Prostate gland (tissue), 2 donors: ENCODE data around the gene PCCB. TPM values are rescaled to one million over a fixed set of nuclear protein-coding genes. Genes with fewer than 3 reads are reported as not detected.

Experiments used
- DNase-seq: peaks from one replicate; pipeline ENCODE4 v3.0.0-alpha.2; 2019; ENCODE audit warnings: low spot score
- H3K27ac ChIP-seq, 2 donors: fragments of 200-600 bp; sonication (generic); 2 replicates each; pipeline ENCODE4 v1.5.1; 2017 to 2019
- H3K27me3 ChIP-seq: fragments of 200-600 bp; sonication (generic); replicated peaks from 2 replicates; pipeline ENCODE4 v1.5.1; 2019; ENCODE audit not compliant: insufficient read depth
- H3K36me3 ChIP-seq, 2 donors: fragments of 200-600 bp; sonication (generic); 1 replicate in 1 of 2; 2 replicates in 1 of 2; pipeline versions ENCODE4 v1.5.1 to v1.8.1; 2017 to 2019
- H3K4me1 ChIP-seq: fragments of 200-600 bp; sonication (generic); replicated peaks from 2 replicates; pipeline ENCODE4 v1.5.1; 2019
- H3K4me3 ChIP-seq, 2 donors: fragments of 200-600 bp; sonication (generic); 2 replicates each; pipeline ENCODE4 v1.5.1; 2017 to 2019
- H3K9me3 ChIP-seq: fragments of 200-600 bp; sonication (generic); 2 replicates; pipeline ENCODE4 v1.5.1; 2017
- CTCF ChIP-seq, 4 experiments: fragments of 200-600 bp in 2 of 4; fragments of 450-650 bp in 2 of 4; sonication (generic) in 2 of 4; IDR thresholded peaks; 1 replicate in 3 of 4; 2 replicates in 1 of 4; pipeline ENCODE4 v1.5.1; 2016 to 2019; ENCODE audit warnings: antibody characterized with exemption in 4 of 4, mild to moderate bottlenecking in 2 of 4, moderate library complexity in 2 of 4
- POLR2A ChIP-seq: fragments of 450-650 bp; IDR thresholded peaks from one replicate; pipeline ENCODE4 v1.6.1; 2016; ENCODE audit warnings: antibody characterized with exemption, mild to moderate bottlenecking
- POLR2AphosphoS5 ChIP-seq: sonication (generic); formaldehyde crosslinking; IDR thresholded peaks from one replicate; pipeline ENCODE4 v1.6.1; 2017; ENCODE audit warnings: antibody characterized with exemption
- WGBS: methylation state at CpG from one replicate; pipeline ENCODE4 v1.1.5; 2018; 5-methylcytosine and 5-hydroxymethylcytosine counted together
- intact Hi-C: fragments of 100-400 bp; cut with DNase I; formaldehyde crosslinking; loops from one replicate; pipeline ENCODE4 v1.14.2; 2022
- total RNA-seq, 2 donors: library from RNA; depleted of rRNA; stranded (reverse); fragments of >200 nt; gene quantifications; one replicate each; pipeline ENCODE4 v1.1.0, GENCODE V29; 2016

The PCCB gene
- total RNA-seq, 2 donors from 2014 or later = 60.9 to 70.3 TPM

- H3K27me3 ChIP-seq = no peaks in the 10 kb centered on the region
- H3K27ac ChIP-seq = no peak overlapping the region
- intact Hi-C loops = no loop called here
- no peaks in the 10 kb centered on the region for H3K4me1 ChIP-seq
- no peak overlapping the region for H3K4me3 ChIP-seq
- H3K9me3 ChIP-seq = no peaks in the 10 kb centered on the region
- 3% methylated on average over 1 of the region's 1 CpG for WGBS
- H3K36me3 ChIP-seq = no peaks in the 10 kb centered on the region
- DNase-seq = no peak
- TF ChIP-seq POLR2AphosphoS5 (no peak), POLR2A (no peak), CTCF (IDR thresholded peaks at IDR 0.05) (no peak)
Observed at GRCh38 chr3:136239094-136239493, 11.0 kb upstream of the PCCB start.

GRCh38 chr3:136245691-136246090 is 4.4 kb upstream of the PCCB start:
- H3K4me3 ChIP-seq = no peak overlapping the region
- DNase-seq = no peak
- intact Hi-C loops = no loop called here
- no peaks in the 10 kb centered on the region for H3K9me3 ChIP-seq
- no peak for TF ChIP-seq POLR2AphosphoS5
- TF ChIP-seq CTCF (IDR thresholded peaks at IDR 0.05) = no peak
- no peak for TF ChIP-seq POLR2A
- 58% methylated on average over 3 of the region's 3 CpGs for WGBS
- no peak overlapping the region for H3K27ac ChIP-seq
- H3K27me3 ChIP-seq = no peaks in the 10 kb centered on the region
- H3K36me3 ChIP-seq = no peaks in the 10 kb centered on the region
- H3K4me1 ChIP-seq = no peaks in the 10 kb centered on the region

- no peak for DNase-seq
- no peaks in the 10 kb centered on the region for H3K9me3 ChIP-seq
- H3K36me3 ChIP-seq = no peaks in the 10 kb centered on the region
- H3K4me3 ChIP-seq = no peak overlapping the region
- peaks cover 4% of the 10 kb centered on the region for H3K4me1 ChIP-seq
- TF ChIP-seq POLR2A (no peak), POLR2AphosphoS5 (no peak), CTCF (IDR thresholded peaks at IDR 0.05) (no peak)
- intact Hi-C loops = no loop called here
- H3K27me3 ChIP-seq = no peaks in the 10 kb centered on the region
- no peak overlapping the region for H3K27ac ChIP-seq
- WGBS = 39% methylated on average over 1 of the region's 1 CpG
Observed at GRCh38 chr3:136247436-136247835, 2.7 kb upstream of the PCCB start.

GRCh38 chr3:136247855-136248590 is 2.1 kb upstream of the PCCB start:
- WGBS = 88% methylated on average over 4 of the region's 4 CpGs
- Histone ChIP-seq H3K27ac (no peak overlapping the region), H3K9me3 (no peaks in the 10 kb centered on the region), H3K27me3 (no peaks in the 10 kb centered on the region), H3K4me1 (peaks cover 4% of the 10 kb centered on the region), H3K36me3 (no peaks in the 10 kb centered on the region), H3K4me3 (no peak overlapping the region)
- DNase-seq = no peak
- intact Hi-C loops = no loop called here
- no peak for TF ChIP-seq POLR2A
- no peak for TF ChIP-seq POLR2AphosphoS5
- TF ChIP-seq CTCF (IDR thresholded peaks at IDR 0.05) = no peak

GRCh38 chr3:136249091-136249490 is 1.0 kb upstream of the PCCB start:
- no peak for TF ChIP-seq CTCF (IDR thresholded peaks at IDR 0.05)
- TF ChIP-seq POLR2AphosphoS5 = no peak
- TF ChIP-seq POLR2A = no peak
- no peak for DNase-seq
- Histone ChIP-seq H3K4me3 (no peak overlapping the region), H3K36me3 (no peaks in the 10 kb centered on the region), H3K4me1 (peaks cover 4% of the 10 kb centered on the region), H3K9me3 (no peaks in the 10 kb centered on the region), H3K27me3 (no peaks in the 10 kb centered on the region), H3K27ac (no peak overlapping the region)
- intact Hi-C loops = no loop called here
- 98% methylated on average over 3 of the region's 3 CpGs for WGBS
